Progenitor cell of endocrine pancreas (in vitro differentiated cells): ENCODE data around the gene BANF1. TPM values are rescaled to one million over a fixed set of nuclear protein-coding genes. Genes with fewer than 3 reads are reported as not detected.

ENCODE experiments used
- DNase-seq: peaks from one replicate; pipeline ENCODE4 v3.0.0; 2021; ENCODE audit warnings: low spot score; ENCODE audit not compliant: unreplicated experiment
- H3K27ac Mint-ChIP-seq: 2 replicates; pipeline ENCODE4 v1.8.0; 2021; ENCODE audit warnings: mild to moderate bottlenecking, moderate library complexity, mixed read lengths
- H3K27me3 Mint-ChIP-seq: 2 replicates; pipeline ENCODE4 v1.8.0; 2021; ENCODE audit warnings: mixed read lengths
- H3K36me3 Mint-ChIP-seq: 2 replicates; pipeline ENCODE4 v1.8.0; 2022; ENCODE audit warnings: mixed read lengths; ENCODE audit not compliant: insufficient read depth
- H3K4me1 Mint-ChIP-seq: 2 replicates; pipeline ENCODE4 v1.8.0; 2021; ENCODE audit warnings: low read depth, mixed read lengths
- H3K4me3 Mint-ChIP-seq: 2 replicates; pipeline ENCODE4 v1.8.0; 2021; ENCODE audit warnings: low read depth, mild to moderate bottlenecking, moderate library complexity, mixed read lengths
- H3K9me3 Mint-ChIP-seq: 2 replicates; pipeline ENCODE4 v1.8.0; 2021; ENCODE audit warnings: low read depth, mixed read lengths
- CTCF ChIP-seq: fragments of 200-600 bp; sonication (generic); IDR thresholded peaks from one replicate; pipeline ENCODE4 v1.5.0; 2021; ENCODE audit warnings: antibody characterized with exemption, mild to moderate bottlenecking; ENCODE audit not compliant: unreplicated experiment
- total RNA-seq: library from RNA; stranded (reverse); gene quantifications from 2 replicates; pipeline ENCODE4 v1.2.1, GENCODE V29; 2021

The BANF1 gene
- total RNA-seq, 1 donor from 2014 or later, result 200 TPM

- H3K36me3 Mint-ChIP-seq, result peaks cover 11% of the 10 kb centered on the region
- no peaks in the 10 kb centered on the region for H3K9me3 Mint-ChIP-seq
These were observed 49.7 kb downstream of the BANF1 start, which contains the start of gene SF3B2 for GRCh38 chr11:66051766-66052663. Gene SF3B2 (plus strand): TSS chr11:66052364. CDS start chr11:66052385, 21 bp downstream.

GRCh38 chr11:66052664-66052982 is 50.3 kb downstream of the BANF1 start:
- peak overlapping the region; percentile 99 for H3K4me3 Mint-ChIP-seq
- H3K9me3 Mint-ChIP-seq, result no peaks in the 10 kb centered on the region
- peaks cover 14% of the 10 kb centered on the region for H3K36me3 Mint-ChIP-seq
- H3K4me1 Mint-ChIP-seq, result peaks cover 32% of the 10 kb centered on the region
- H3K27ac Mint-ChIP-seq, result peak overlapping the region; percentile 97
- H3K27me3 Mint-ChIP-seq, result no peaks in the 10 kb centered on the region
- TF ChIP-seq CTCF, result no peak
- DNase-seq, result no peak

More at GRCh38 chr11:66051766-66052663, 49.7 kb downstream of the BANF1 start, which contains the start of gene SF3B2:
- no peak for TF ChIP-seq CTCF
- H3K27me3 Mint-ChIP-seq, result no peaks in the 10 kb centered on the region
- peak; percentile 96 for DNase-seq
- H3K4me1 Mint-ChIP-seq, result peaks cover 32% of the 10 kb centered on the region
- peak within 1 kb of the TSS; percentile 98 for H3K27ac Mint-ChIP-seq
- peak within 1 kb of the TSS; percentile 99 for H3K4me3 Mint-ChIP-seq

Other genes starting within 250 kb of the BANF1 start
- gene AP5B1, start 221.5 kb upstream of the BANF1 start, total RNA-seq, result 18.4 and 19.3 TPM in 2 replicates
- 12.4 and 12.7 TPM in 2 replicates for gene OVOL1, start 215.4 kb upstream of the BANF1 start, total RNA-seq
- gene SNX32, start 168.5 kb upstream of the BANF1 start, total RNA-seq, result 3.6 and 4.6 TPM in 2 replicates
- 864 and 890 TPM in 2 replicates for gene CFL1, start 144.3 kb upstream of the BANF1 start, total RNA-seq
- gene MUS81, start 142.1 kb upstream of the BANF1 start, total RNA-seq, result 55.5 and 60.5 TPM in 2 replicates
- 84.9 and 90.5 TPM in 2 replicates for gene EFEMP2, start 129.7 kb upstream of the BANF1 start, total RNA-seq
- not detected in 2 replicates for gene CTSW, start 122.7 kb upstream of the BANF1 start, total RNA-seq
- 67.7 and 77.8 TPM in 2 replicates for gene FIBP, start 114.0 kb upstream of the BANF1 start, total RNA-seq
- gene CCDC85B, start 111.8 kb upstream of the BANF1 start, total RNA-seq, result 7.4 and 7.9 TPM in 2 replicates
- 1.7 and 2.6 TPM in 2 replicates for gene FOSL1, start 102.1 kb upstream of the BANF1 start, total RNA-seq
- 23.9 and 28.6 TPM in 2 replicates for gene C11orf68, start 83.4 kb upstream of the BANF1 start, total RNA-seq
- gene DRAP1, start 83.1 kb upstream of the BANF1 start, total RNA-seq, result 61.5 and 65.8 TPM in 2 replicates
- gene TSGA10IP, start 57.0 kb upstream of the BANF1 start, total RNA-seq, result not detected in 2 replicates
- gene SART1, start 40.8 kb upstream of the BANF1 start, total RNA-seq, result 51.2 and 53.1 TPM in 2 replicates
- 40.1 and 42.6 TPM in 2 replicates for gene EIF1AD, start 346 bp upstream of the BANF1 start, total RNA-seq
- gene CST6, start 9.5 kb downstream of the BANF1 start, total RNA-seq, result not detected in 2 replicates
- gene CATSPER1, start 24.0 kb downstream of the BANF1 start, total RNA-seq, result not detected in 2 replicates
- 3.9 and 4.8 TPM in 2 replicates for gene GAL3ST3, start 46.7 kb downstream of the BANF1 start, total RNA-seq
- 211 and 216 TPM in 2 replicates for gene SF3B2, start 49.9 kb downstream of the BANF1 start, total RNA-seq
- 68.3 and 72.3 TPM in 2 replicates for gene PACS1, start 67.8 kb downstream of the BANF1 start, total RNA-seq